Mesothelial cell of epicardium (in vitro differentiated cells): ENCODE measurements around the gene PDE4B. TPM values are rescaled to one million over a fixed set of nuclear protein-coding genes. Genes with fewer than 3 reads are reported as not detected.
A peak's percentile ranks its signal among the peaks of the same experiment; 100 is the strongest.

ENCODE experiments used
- DNase-seq, 2 experiments: peaks; one replicate each; pipeline ENCODE4 v3.0.0; 2021; ENCODE audit warnings: low spot score in 2 of 2; ENCODE audit not compliant: unreplicated experiment in 2 of 2
- H3K27ac Mint-ChIP-seq: 2 replicates; pipeline ENCODE4 v1.8.0; 2021; ENCODE audit warnings: mixed read lengths
- H3K27me3 Mint-ChIP-seq: 2 replicates; pipeline ENCODE4 v1.8.0; 2021; ENCODE audit warnings: low read depth, mixed read lengths
- H3K36me3 Mint-ChIP-seq: 2 replicates; pipeline ENCODE4 v1.8.0; 2021; ENCODE audit warnings: mixed read lengths
- H3K4me1 Mint-ChIP-seq: 2 replicates; pipeline ENCODE4 v1.8.0; 2021; ENCODE audit warnings: mixed read lengths
- H3K4me3 Mint-ChIP-seq: 2 replicates; pipeline ENCODE4 v1.8.0; 2021; ENCODE audit warnings: mild to moderate bottlenecking, moderate library complexity, mixed read lengths
- H3K9me3 Mint-ChIP-seq: 2 replicates; pipeline ENCODE4 v1.8.0; 2021; ENCODE audit warnings: mixed read lengths
- total RNA-seq: library from RNA; stranded (reverse); gene quantifications from 3 replicates; pipeline ENCODE4 v1.2.1, GENCODE V29; 2021
- TF ChIP-seq, protein P1 (sequence below): fragments of 200-600 bp; sonication (generic); IDR thresholded peaks from one replicate; pipeline ENCODE4 v1.5.0; 2021; ENCODE audit warnings: antibody characterized with exemption; ENCODE audit not compliant: unreplicated experiment

PDE4B gene
- total RNA-seq, 1 donor from 2014 or later: 22.3 TPM

DNA sequence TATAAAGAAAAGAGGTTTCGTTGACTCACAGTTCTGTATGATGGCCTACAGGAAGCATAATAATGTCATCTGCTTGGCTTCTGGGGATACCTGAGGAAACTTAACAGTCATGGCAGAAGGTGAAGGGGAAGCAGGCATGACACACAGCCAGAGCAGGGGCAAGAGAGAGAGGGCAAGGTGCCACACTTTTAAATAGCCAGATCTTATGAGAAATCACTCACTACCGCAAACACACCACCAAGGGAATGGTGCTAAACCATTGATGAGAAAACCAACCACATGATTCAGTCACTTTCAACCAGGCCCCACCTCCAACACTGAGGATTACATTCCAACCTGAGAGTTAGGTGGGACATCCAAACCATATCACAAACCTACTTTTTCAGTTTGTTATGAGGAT lies 495.4 kb downstream of the PDE4B start:
- TF ChIP-seq, protein P1, sequence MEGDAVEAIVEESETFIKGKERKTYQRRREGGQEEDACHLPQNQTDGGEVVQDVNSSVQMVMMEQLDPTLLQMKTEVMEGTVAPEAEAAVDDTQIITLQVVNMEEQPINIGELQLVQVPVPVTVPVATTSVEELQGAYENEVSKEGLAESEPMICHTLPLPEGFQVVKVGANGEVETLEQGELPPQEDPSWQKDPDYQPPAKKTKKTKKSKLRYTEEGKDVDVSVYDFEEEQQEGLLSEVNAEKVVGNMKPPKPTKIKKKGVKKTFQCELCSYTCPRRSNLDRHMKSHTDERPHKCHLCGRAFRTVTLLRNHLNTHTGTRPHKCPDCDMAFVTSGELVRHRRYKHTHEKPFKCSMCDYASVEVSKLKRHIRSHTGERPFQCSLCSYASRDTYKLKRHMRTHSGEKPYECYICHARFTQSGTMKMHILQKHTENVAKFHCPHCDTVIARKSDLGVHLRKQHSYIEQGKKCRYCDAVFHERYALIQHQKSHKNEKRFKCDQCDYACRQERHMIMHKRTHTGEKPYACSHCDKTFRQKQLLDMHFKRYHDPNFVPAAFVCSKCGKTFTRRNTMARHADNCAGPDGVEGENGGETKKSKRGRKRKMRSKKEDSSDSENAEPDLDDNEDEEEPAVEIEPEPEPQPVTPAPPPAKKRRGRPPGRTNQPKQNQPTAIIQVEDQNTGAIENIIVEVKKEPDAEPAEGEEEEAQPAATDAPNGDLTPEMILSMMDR: no peak
- Mint-ChIP-seq H3K36me3 (no peaks in the 10 kb centered on the region), H3K4me1 (peaks cover 56% of the 10 kb centered on the region), H3K27me3 (no peaks in the 10 kb centered on the region), H3K27ac (no peak overlapping the region), H3K4me3 (no peak overlapping the region), H3K9me3 (no peaks in the 10 kb centered on the region)
- no peak for DNase-seq

GRCh38 chr1:66290761-66291530 lies 498.3 kb downstream of the PDE4B start:
- Mint-ChIP-seq H3K9me3 (no peaks in the 10 kb centered on the region), H3K27ac (peak overlapping the region; percentile 81), H3K36me3 (no peaks in the 10 kb centered on the region), H3K4me1 (peaks cover 53% of the 10 kb centered on the region), H3K4me3 (no peak overlapping the region), H3K27me3 (no peaks in the 10 kb centered on the region)
- no peak for DNase-seq
- TF ChIP-seq, protein P1: no peak

DNA sequence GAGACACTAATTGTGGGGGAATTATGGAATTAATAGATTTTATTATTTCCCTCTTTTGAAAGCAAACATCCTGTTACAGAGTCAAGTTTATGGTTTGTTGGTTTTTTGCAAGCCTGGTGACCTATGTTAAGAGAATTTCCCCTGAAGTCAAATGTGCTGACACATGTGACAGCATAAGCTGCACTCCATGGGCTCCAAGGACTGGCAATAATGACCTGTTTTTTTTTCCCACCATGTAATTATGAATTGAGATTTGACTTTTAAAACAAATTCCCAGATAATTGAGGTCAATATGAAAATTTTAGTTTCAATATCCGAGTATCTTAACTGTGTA lies 498.8 kb downstream of the PDE4B start:
- H3K36me3 Mint-ChIP-seq: no peaks in the 10 kb centered on the region
- TF ChIP-seq, protein P1: no peak
- H3K4me3 Mint-ChIP-seq: no peak overlapping the region
- H3K27ac Mint-ChIP-seq: peak overlapping the region; percentile 81
- H3K9me3 Mint-ChIP-seq: no peaks in the 10 kb centered on the region
- DNase-seq: no peak
- H3K4me1 Mint-ChIP-seq: peaks cover 55% of the 10 kb centered on the region
- no peaks in the 10 kb centered on the region for H3K27me3 Mint-ChIP-seq

GRCh38 chr1:66292305-66292704 lies 499.6 kb downstream of the PDE4B start:
- DNase-seq: no peak
- Mint-ChIP-seq H3K9me3 (no peaks in the 10 kb centered on the region), H3K4me1 (peaks cover 52% of the 10 kb centered on the region), H3K27me3 (no peaks in the 10 kb centered on the region), H3K4me3 (no peak overlapping the region), H3K27ac (peak overlapping the region; percentile 52), H3K36me3 (no peaks in the 10 kb centered on the region)
- TF ChIP-seq, protein P1: no peak

DNA sequence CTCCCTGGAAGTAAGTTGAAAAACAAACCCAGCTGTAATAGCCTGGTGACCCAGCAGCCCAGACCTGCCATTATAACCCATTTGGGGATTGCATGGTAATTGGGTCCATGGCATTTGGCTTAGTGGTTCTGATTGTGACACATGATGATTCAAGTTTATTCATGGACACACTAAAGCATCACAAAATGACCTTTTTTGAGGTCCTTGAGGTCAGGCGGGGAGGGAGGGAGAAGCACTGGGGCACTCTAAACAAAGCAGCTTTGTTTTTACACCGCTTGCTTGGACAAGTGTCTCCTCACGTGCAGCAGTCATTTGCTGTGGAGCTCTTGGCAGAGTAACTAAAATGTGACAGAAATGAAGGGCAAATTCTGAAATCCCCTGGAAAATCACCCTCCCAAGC lies 500.2 kb downstream of the PDE4B start:
- no peaks in the 10 kb centered on the region for H3K36me3 Mint-ChIP-seq
- H3K27me3 Mint-ChIP-seq: no peaks in the 10 kb centered on the region
- TF ChIP-seq, protein P1: no peak
- H3K9me3 Mint-ChIP-seq: no peaks in the 10 kb centered on the region
- H3K4me1 Mint-ChIP-seq: peaks cover 52% of the 10 kb centered on the region
- no peak for DNase-seq
- peak overlapping the region; percentile 52 for H3K27ac Mint-ChIP-seq
- H3K4me3 Mint-ChIP-seq: no peak overlapping the region
